ENCODE data around the gene LMTK2.

The LMTK2 gene

GRCh38 chr7:98171449-98171848, 64.8 kb downstream of the LMTK2 start:
- H3K27ac ChIP-seq (ENCODE audit: insufficient read depth in 1 of 2, low read depth in 1 of 2, low read length in 2 of 2, poor library complexity in 1 of 2, severe bottlenecking in 2 of 2): no peak overlapping the region
- no peaks in the 10 kb centered on the region for H3K9me3 ChIP-seq (ENCODE audit: control extremely low read depth in 1 of 5, control insufficient read depth in 4 of 5, insufficient read depth in 2 of 5, low read depth in 1 of 5, low read length in 4 of 5)
- H3K4me1 ChIP-seq (ENCODE audit: control extremely low read depth in 1 of 4, control insufficient read depth in 4 of 4, insufficient read depth in 4 of 4, low read length in 3 of 4): no peaks in the 10 kb centered on the region
- H3K36me3 ChIP-seq (ENCODE audit: control insufficient read depth in 4 of 4, insufficient read depth in 4 of 4, low read length in 3 of 4): peaks cover 4 to 13% (median 4%) of the 10 kb centered on the region in 4 experiments
- no peaks in the 10 kb centered on the region for H3K27me3 ChIP-seq (replicated peaks in 2 of 5; ENCODE audit: control insufficient read depth in 4 of 5, insufficient read depth in 5 of 5, low read length in 4 of 5)
- ChIA-PET POLR2A (no interaction called here), CTCF (interaction anchor here (12.3 kb wide), 1 partner anchor 151 kb away, joined by 316 read pairs; no protein-coding TSS in a partner anchor)
- no peak for DNase-seq
- no peak overlapping the region for H3K4me3 ChIP-seq (ENCODE audit: control insufficient read depth in 1 of 7, extremely low read depth in 1 of 7, insufficient read depth in 4 of 7, low read depth in 2 of 7, low read length in 6 of 7)
- WGBS (ENCODE audit: insufficient coverage): 97% methylated on average over 20 of the region's 24 CpGs

DNA sequence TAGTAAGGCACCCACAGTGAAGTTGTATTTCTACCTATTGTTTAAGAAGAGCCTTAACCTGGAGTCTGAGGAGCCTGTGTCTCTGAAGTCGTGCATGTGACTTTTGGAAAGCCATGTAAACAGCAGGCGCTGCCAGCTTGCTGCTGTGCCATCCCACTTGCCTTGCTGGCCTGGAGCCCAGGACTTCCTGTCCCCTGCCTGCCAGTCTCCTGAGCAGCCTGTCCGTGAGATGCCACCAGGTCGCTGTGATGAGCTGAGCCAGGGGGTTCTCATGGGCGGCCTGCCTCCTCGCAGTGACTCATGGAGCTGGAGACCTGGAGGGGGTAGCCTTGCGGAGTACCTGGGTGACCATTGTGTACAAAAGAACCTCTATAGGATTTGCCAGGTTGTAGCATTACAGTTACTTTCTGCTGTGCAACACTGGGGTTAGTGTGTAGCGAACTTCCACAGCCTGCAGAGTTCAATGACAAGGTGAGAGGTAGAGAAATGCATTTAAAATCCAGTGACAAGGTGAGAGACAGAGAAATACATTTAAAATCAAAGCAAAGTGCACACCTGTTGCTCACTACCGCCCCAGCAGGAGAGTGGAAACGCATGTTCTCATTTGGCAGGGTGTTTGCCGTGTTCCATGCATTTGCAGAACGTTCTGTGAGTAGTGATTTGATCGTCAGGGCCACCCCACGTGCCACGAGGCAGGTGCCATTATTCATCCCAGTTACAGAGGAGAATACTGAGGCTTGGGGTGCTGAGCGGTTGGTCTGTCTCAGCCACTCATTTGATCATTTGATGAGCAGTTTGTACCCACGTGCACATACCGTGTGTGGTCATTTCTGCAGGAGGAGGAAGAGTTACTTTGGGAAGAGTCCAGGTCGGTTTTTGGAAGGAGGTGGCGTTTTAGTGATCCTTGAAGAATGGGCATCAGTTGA, 67.9 kb downstream of the LMTK2 start:
- WGBS (ENCODE audit: insufficient coverage): 94% methylated on average over 20 of the region's 20 CpGs
- CTCF ChIA-PET: interaction anchor here (0.7 to 3.1 kb wide), 4 partner anchors 9 to 197 kb away, joined by 3 to 17 read pairs (median 3); no protein-coding TSS in a partner anchor
- POLR2A ChIA-PET: no interaction called here
- no peak overlapping the region for H3K27ac ChIP-seq (ENCODE audit: insufficient read depth in 1 of 2, low read depth in 1 of 2, low read length in 2 of 2, poor library complexity in 1 of 2, severe bottlenecking in 2 of 2)
- H3K4me3 ChIP-seq (ENCODE audit: control insufficient read depth in 1 of 7, extremely low read depth in 1 of 7, insufficient read depth in 4 of 7, low read depth in 2 of 7, low read length in 6 of 7): no peak overlapping the region
- peaks cover 7 to 19% (median 11%) of the 10 kb centered on the region in 4 experiments for H3K36me3 ChIP-seq (ENCODE audit: control insufficient read depth in 4 of 4, insufficient read depth in 4 of 4, low read length in 3 of 4)
- DNase-seq: no peak
- H3K27me3 ChIP-seq (replicated peaks in 2 of 5; ENCODE audit: control insufficient read depth in 4 of 5, insufficient read depth in 5 of 5, low read length in 4 of 5): no peaks in the 10 kb centered on the region
- H3K9me3 ChIP-seq (ENCODE audit: control extremely low read depth in 1 of 5, control insufficient read depth in 4 of 5, insufficient read depth in 2 of 5, low read depth in 1 of 5, low read length in 4 of 5): no peaks in the 10 kb centered on the region
- no peaks in the 10 kb centered on the region for H3K4me1 ChIP-seq (ENCODE audit: control extremely low read depth in 1 of 4, control insufficient read depth in 4 of 4, insufficient read depth in 4 of 4, low read length in 3 of 4)

GRCh38 chr7:98175260-98175940, 68.7 kb downstream of the LMTK2 start:
- H3K36me3 ChIP-seq (ENCODE audit: control insufficient read depth in 4 of 4, insufficient read depth in 4 of 4, low read length in 3 of 4): peaks cover 7 to 19% (median 11%) of the 10 kb centered on the region in 4 experiments

DNA sequence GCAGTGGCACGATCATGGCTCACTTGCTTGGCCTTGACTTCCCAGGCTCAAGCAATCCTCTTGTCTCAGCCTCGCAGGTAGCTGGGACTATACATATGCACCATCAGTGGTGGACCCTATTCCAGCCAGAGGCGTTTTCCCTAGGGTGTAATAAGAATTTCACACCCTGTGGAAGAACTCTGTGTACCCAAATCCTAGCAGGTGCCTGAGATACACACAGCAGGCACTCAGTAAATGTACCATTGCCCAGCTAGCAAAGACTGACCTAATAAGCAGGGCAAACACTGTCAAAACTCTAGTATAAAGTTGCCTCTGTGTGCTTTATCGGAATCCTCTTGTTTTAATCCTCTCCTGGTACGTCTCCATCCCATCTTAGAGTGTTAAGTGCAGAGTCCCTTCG, 70.9 kb downstream of the LMTK2 start:
- Histone ChIP-seq H3K4me1 (ENCODE audit: control extremely low read depth in 1 of 4, control insufficient read depth in 4 of 4, insufficient read depth in 4 of 4, low read length in 3 of 4) (no peaks in the 10 kb centered on the region), H3K27me3 (replicated peaks in 2 of 5; ENCODE audit: control insufficient read depth in 4 of 5, insufficient read depth in 5 of 5, low read length in 4 of 5) (no peaks in the 10 kb centered on the region), H3K4me3 (ENCODE audit: control insufficient read depth in 1 of 7, extremely low read depth in 1 of 7, insufficient read depth in 4 of 7, low read depth in 2 of 7, low read length in 6 of 7) (no peak overlapping the region), H3K36me3 (ENCODE audit: control insufficient read depth in 4 of 4, insufficient read depth in 4 of 4, low read length in 3 of 4) (peaks cover 5 to 14% (median 10%) of the 10 kb centered on the region in 4 experiments), H3K27ac (ENCODE audit: insufficient read depth in 1 of 2, low read depth in 1 of 2, low read length in 2 of 2, poor library complexity in 1 of 2, severe bottlenecking in 2 of 2) (no peak overlapping the region), H3K9me3 (ENCODE audit: control extremely low read depth in 1 of 5, control insufficient read depth in 4 of 5, insufficient read depth in 2 of 5, low read depth in 1 of 5, low read length in 4 of 5) (no peaks in the 10 kb centered on the region)
- WGBS (ENCODE audit: insufficient coverage): 98% methylated on average over 5 of the region's 6 CpGs
- DNase-seq: no peak
- ChIA-PET POLR2A (no interaction called here), CTCF (interaction anchor here (1.0 to 1.5 kb wide), 2 partner anchors 9 to 156 kb away, joined by 4 to 5 read pairs; no protein-coding TSS in a partner anchor)

More at GRCh38 chr7:98175260-98175940, 68.7 kb downstream of the LMTK2 start:
- Histone ChIP-seq H3K4me3 (ENCODE audit: control insufficient read depth in 1 of 7, extremely low read depth in 1 of 7, insufficient read depth in 4 of 7, low read depth in 2 of 7, low read length in 6 of 7) (no peak overlapping the region), H3K27me3 (replicated peaks in 2 of 5; ENCODE audit: control insufficient read depth in 4 of 5, insufficient read depth in 5 of 5, low read length in 4 of 5) (no peaks in the 10 kb centered on the region), H3K27ac (ENCODE audit: insufficient read depth in 1 of 2, low read depth in 1 of 2, low read length in 2 of 2, poor library complexity in 1 of 2, severe bottlenecking in 2 of 2) (no peak overlapping the region), H3K9me3 (ENCODE audit: control extremely low read depth in 1 of 5, control insufficient read depth in 4 of 5, insufficient read depth in 2 of 5, low read depth in 1 of 5, low read length in 4 of 5) (no peaks in the 10 kb centered on the region), H3K4me1 (ENCODE audit: control extremely low read depth in 1 of 4, control insufficient read depth in 4 of 4, insufficient read depth in 4 of 4, low read length in 3 of 4) (no peaks in the 10 kb centered on the region)
- DNase-seq: no peak
- 91% methylated on average over 7 of the region's 8 CpGs for WGBS (ENCODE audit: insufficient coverage)
- ChIA-PET CTCF (interaction anchor here (1.2 to 3.1 kb wide), 4 partner anchors 10 to 154 kb away, joined by 3 to 17 read pairs (median 6); no protein-coding TSS in a partner anchor), POLR2A (no interaction called here)

DNA sequence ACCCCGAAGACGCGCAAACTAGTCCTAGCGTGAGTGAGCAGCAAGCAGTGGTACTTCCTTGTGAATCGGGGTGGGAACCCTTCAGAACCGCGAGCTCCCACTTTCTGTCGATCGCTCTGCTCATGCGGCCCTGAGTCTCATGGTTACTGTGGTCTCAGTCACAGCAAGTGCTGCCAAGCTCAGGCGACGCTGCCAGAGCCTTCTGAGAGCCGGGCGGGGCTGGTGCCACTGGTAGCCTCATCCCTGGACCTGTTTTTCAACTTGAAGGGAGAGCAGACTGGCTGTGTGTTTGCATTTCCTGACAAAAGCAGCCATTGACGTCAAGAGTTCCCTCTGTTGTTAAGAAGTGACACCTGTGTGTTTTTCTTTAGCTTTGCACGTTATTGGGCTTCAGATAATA, 71.7 kb downstream of the LMTK2 start:
- Histone ChIP-seq H3K9me3 (ENCODE audit: control extremely low read depth in 1 of 5, control insufficient read depth in 4 of 5, insufficient read depth in 2 of 5, low read depth in 1 of 5, low read length in 4 of 5) (no peaks in the 10 kb centered on the region), H3K4me3 (ENCODE audit: control insufficient read depth in 1 of 7, extremely low read depth in 1 of 7, insufficient read depth in 4 of 7, low read depth in 2 of 7, low read length in 6 of 7) (no peak overlapping the region), H3K27ac (ENCODE audit: insufficient read depth in 1 of 2, low read depth in 1 of 2, low read length in 2 of 2, poor library complexity in 1 of 2, severe bottlenecking in 2 of 2) (no peak overlapping the region), H3K27me3 (replicated peaks in 2 of 5; ENCODE audit: control insufficient read depth in 4 of 5, insufficient read depth in 5 of 5, low read length in 4 of 5) (no peaks in the 10 kb centered on the region), H3K4me1 (ENCODE audit: control extremely low read depth in 1 of 4, control insufficient read depth in 4 of 4, insufficient read depth in 4 of 4, low read length in 3 of 4) (no peaks in the 10 kb centered on the region), H3K36me3 (ENCODE audit: control insufficient read depth in 4 of 4, insufficient read depth in 4 of 4, low read length in 3 of 4) (peaks cover 5 to 14% (median 10%) of the 10 kb centered on the region in 4 experiments)
- 98% methylated on average over 15 of the region's 16 CpGs for WGBS (ENCODE audit: insufficient coverage)
- CTCF ChIA-PET: interaction anchor here (0.8 to 2.0 kb wide), 4 partner anchors 9 to 157 kb away, joined by 3 to 6 read pairs (median 4); no protein-coding TSS in a partner anchor
- POLR2A ChIA-PET: no interaction called here
- no peak for DNase-seq

DNA sequence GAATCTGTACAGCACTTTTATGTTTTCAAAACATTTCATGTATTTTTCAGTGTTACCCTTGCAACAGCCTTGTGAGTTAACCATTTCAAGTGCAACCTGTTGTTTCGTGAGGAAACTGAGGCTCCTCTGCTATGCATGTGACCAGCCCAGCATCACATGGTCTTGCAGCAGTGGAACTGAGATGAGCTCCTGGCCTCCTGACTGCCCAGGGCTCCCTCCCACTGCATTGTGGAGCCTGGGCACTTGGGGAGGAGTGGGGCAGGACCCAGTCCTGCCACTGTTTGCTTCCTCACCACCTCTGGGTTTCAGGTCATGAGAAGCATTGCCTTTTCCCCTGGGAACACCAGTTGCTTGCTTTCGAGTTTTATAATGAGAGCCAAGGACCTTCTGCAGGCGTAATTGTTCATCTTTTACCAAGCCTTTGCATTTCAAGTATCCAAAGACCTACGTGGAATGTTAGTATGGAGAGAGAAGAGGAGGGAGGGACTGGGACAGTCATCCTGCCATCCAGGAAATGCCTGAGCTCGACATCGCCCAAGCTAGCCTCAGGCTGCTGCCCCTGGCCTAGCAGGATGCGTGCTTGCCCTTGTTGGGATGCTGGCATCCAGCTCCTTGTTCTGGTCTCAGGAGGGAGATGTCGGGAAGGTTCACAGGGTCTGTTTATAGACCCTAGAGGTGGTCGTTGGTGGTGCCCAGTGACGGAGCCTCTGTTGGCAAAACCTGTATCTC, 72.3 kb downstream of the LMTK2 start:
- no peak for DNase-seq
- ChIA-PET POLR2A (no interaction called here), CTCF (interaction anchor here (1.0 to 2.0 kb wide), 4 partner anchors 10 to 157 kb away, joined by 3 to 6 read pairs (median 4); no protein-coding TSS in a partner anchor)
- H3K27me3 ChIP-seq (replicated peaks in 2 of 5; ENCODE audit: control insufficient read depth in 4 of 5, insufficient read depth in 5 of 5, low read length in 4 of 5): no peaks in the 10 kb centered on the region
- no peak overlapping the region for H3K4me3 ChIP-seq (ENCODE audit: control insufficient read depth in 1 of 7, extremely low read depth in 1 of 7, insufficient read depth in 4 of 7, low read depth in 2 of 7, low read length in 6 of 7)
- peaks cover 0 to under 1% (median 0%) of the 10 kb centered on the region in 5 experiments for H3K9me3 ChIP-seq (ENCODE audit: control extremely low read depth in 1 of 5, control insufficient read depth in 4 of 5, insufficient read depth in 2 of 5, low read depth in 1 of 5, low read length in 4 of 5)
- WGBS (ENCODE audit: insufficient coverage): 98% methylated on average over 8 of the region's 10 CpGs
- H3K27ac ChIP-seq (ENCODE audit: insufficient read depth in 1 of 2, low read depth in 1 of 2, low read length in 2 of 2, poor library complexity in 1 of 2, severe bottlenecking in 2 of 2): no peak overlapping the region
- H3K4me1 ChIP-seq (ENCODE audit: control extremely low read depth in 1 of 4, control insufficient read depth in 4 of 4, insufficient read depth in 4 of 4, low read length in 3 of 4): no peaks in the 10 kb centered on the region
- peaks cover 5 to 14% (median 10%) of the 10 kb centered on the region in 4 experiments for H3K36me3 ChIP-seq (ENCODE audit: control insufficient read depth in 4 of 4, insufficient read depth in 4 of 4, low read length in 3 of 4)
